ENCODE data around the gene OR8D1. TPM values are rescaled to one million over a fixed set of nuclear protein-coding genes. Genes with fewer than 3 reads are reported as not detected.

The OR8D1 gene
- total RNA-seq, 4 donors from 2014 or later, result 0.82 TPM; not detected in 3

- Histone ChIP-seq H3K4me1 (peaks cover 0 to 8% (median 0%) of the 10 kb centered on the region in 4 donors), H3K27me3 (no peaks in the 10 kb centered on the region), H3K9me3 (no peaks in the 10 kb centered on the region), H3K4me3 (no peak overlapping the region), H3K36me3 (no peaks in the 10 kb centered on the region), H3K27ac (no peak overlapping the region)
- intact Hi-C loops (cut with DNase I; ENCODE audit: low total_unique reads) (no loop called here), in situ Hi-C loops (cut with MboI; ENCODE audit: low pct_ligation_motif_present in 1 of 4, low pct_unique_long_range_greater_than_20kb in 1 of 4, low sequenced_read_pairs in 3 of 4) (no loop called here)
- no peak for DNase-seq
- TF ChIP-seq EP300 (IDR thresholded peaks at IDR 0.05; ENCODE audit: low read depth) (no peak), CTCF (IDR thresholded peaks at IDR 0.05) (no peak)
Observed at GRCh38 chr11:124307093-124307492, 6.7 kb downstream of the OR8D1 start.

DNA sequence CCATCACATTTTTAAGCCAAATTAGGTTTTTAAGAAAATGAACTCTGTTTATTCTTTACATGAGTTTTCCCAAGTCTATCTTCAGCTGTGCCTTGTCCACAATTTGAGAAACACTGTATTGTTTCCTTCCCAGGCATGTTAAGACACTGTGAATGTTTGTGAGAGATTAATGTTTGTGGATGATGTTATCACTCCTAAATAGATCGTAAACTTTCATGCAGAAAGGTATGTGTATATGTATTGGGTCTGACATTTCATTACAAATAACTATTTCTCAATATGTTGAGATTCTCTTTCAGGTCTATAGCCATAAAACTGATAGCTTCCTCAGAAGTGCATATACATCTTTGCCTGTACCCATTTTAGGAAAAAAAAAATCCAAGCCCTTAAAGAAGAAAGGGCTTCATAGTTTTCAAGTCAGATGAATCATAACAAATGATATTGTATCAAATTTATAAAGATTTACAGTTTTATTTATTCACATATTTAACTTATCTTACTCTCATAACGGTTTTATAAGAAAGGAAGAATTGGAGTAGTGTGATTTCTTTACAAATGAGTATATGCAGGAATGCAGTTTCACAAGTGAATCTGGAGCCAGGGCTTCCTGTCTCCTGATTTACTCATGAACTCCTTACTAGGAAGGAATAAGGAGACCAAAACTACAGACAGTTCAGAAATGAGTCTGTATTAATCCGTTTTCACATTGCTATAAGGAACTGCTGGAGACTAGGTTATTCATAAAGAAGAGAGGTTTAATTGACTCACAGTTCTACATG is 11.2 kb downstream of the OR8D1 start:
- no peak for DNase-seq
- no peaks in the 10 kb centered on the region for H3K27me3 ChIP-seq
- 33 to 38% methylated on average over 2 to 3 of the region's 3 CpGs for WGBS, 2 donors (ENCODE audit: low coverage in 1 of 2)

DNA sequence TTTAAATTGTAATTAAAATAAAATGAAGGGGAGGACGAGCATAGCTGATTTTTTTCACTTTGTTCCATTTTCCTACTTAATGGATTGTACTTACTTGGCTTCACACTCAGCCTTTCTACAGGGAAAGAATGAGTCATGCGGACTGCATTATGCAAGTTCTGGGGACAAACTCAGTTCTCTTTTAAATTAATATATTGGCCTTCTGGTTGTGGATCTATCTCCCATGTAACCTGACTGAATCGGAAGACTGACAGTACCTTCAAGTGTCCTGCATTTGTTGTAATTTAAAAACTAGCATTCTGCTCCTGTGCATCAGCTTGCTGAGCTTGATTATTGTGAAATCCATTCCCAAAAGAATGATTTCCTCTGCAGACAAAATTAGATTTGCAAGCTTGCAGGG is 12.2 kb downstream of the OR8D1 start:
- in situ Hi-C loops (cut with MboI; ENCODE audit: low pct_ligation_motif_present in 1 of 4, low pct_unique_long_range_greater_than_20kb in 1 of 4, low sequenced_read_pairs in 3 of 4), result no loop called here
- no peak for DNase-seq
- H3K4me1 ChIP-seq, result no peaks in the 10 kb centered on the region
- H3K27ac ChIP-seq, result no peak overlapping the region
- H3K4me3 ChIP-seq, result no peak overlapping the region
- H3K36me3 ChIP-seq, result no peaks in the 10 kb centered on the region
- WGBS, 2 donors (ENCODE audit: low coverage in 1 of 2), result 68% methylated on average over 2 to 3 of the region's 3 CpGs
- intact Hi-C loops (cut with DNase I; ENCODE audit: low total_unique reads), result no loop called here
- H3K27me3 ChIP-seq, result no peaks in the 10 kb centered on the region
- TF ChIP-seq EP300 (IDR thresholded peaks at IDR 0.05; ENCODE audit: low read depth), result no peak
- no peak for TF ChIP-seq POLR2A (IDR thresholded peaks at IDR 0.05)
- TF ChIP-seq CTCF (IDR thresholded peaks at IDR 0.05), result no peak
- no peak for TF ChIP-seq POLR2AphosphoS5 (IDR thresholded peaks at IDR 0.05)
- no peaks in the 10 kb centered on the region for H3K9me3 ChIP-seq

More for the DNA sequence above, 11.2 kb downstream of the OR8D1 start:
- Histone ChIP-seq H3K4me3 (no peak overlapping the region), H3K36me3 (no peaks in the 10 kb centered on the region), H3K27ac (no peak overlapping the region), H3K4me1 (peaks cover 0 to 6% (median 0%) of the 10 kb centered on the region in 4 donors), H3K9me3 (no peaks in the 10 kb centered on the region)
- TF ChIP-seq EP300 (IDR thresholded peaks at IDR 0.05; ENCODE audit: low read depth), result no peak
- no peak for TF ChIP-seq POLR2A (IDR thresholded peaks at IDR 0.05)
- TF ChIP-seq CTCF (IDR thresholded peaks at IDR 0.05), result no peak
- TF ChIP-seq POLR2AphosphoS5 (IDR thresholded peaks at IDR 0.05), result no peak
- in situ Hi-C loops (cut with MboI; ENCODE audit: low pct_ligation_motif_present in 1 of 4, low pct_unique_long_range_greater_than_20kb in 1 of 4, low sequenced_read_pairs in 3 of 4) (no loop called here), intact Hi-C loops (cut with DNase I; ENCODE audit: low total_unique reads) (no loop called here)

- in situ Hi-C loops (cut with MboI; ENCODE audit: low pct_ligation_motif_present in 1 of 4, low pct_unique_long_range_greater_than_20kb in 1 of 4, low sequenced_read_pairs in 3 of 4), result no loop called here
- H3K4me3 ChIP-seq, result no peak overlapping the region
- no peaks in the 10 kb centered on the region for H3K4me1 ChIP-seq
- no peak for DNase-seq
- H3K27ac ChIP-seq, result no peak overlapping the region
- no peaks in the 10 kb centered on the region for H3K9me3 ChIP-seq
- WGBS, 2 donors (ENCODE audit: low coverage in 1 of 2), result 78% methylated on average over 4 of the region's 4 CpGs
- no peak for TF ChIP-seq POLR2AphosphoS5 (IDR thresholded peaks at IDR 0.05)
- TF ChIP-seq EP300 (IDR thresholded peaks at IDR 0.05; ENCODE audit: low read depth), result no peak
- TF ChIP-seq POLR2A (IDR thresholded peaks at IDR 0.05), result no peak
- no peak for TF ChIP-seq CTCF (IDR thresholded peaks at IDR 0.05)
- no peaks in the 10 kb centered on the region for H3K27me3 ChIP-seq
- H3K36me3 ChIP-seq, result no peaks in the 10 kb centered on the region
- intact Hi-C loops (cut with DNase I; ENCODE audit: low total_unique reads), result no loop called here
Observed at GRCh38 chr11:124297921-124298320, 15.8 kb downstream of the OR8D1 start.

All from transverse colon (tissue), 4 donors.